ENCODE data around the gene ATP9A.
"Not testable (repeated sequence)": the region's sequence is repeated elsewhere in the genome, so short reads cannot be mapped to it uniquely, and the experiment has no call there.

ATP9A gene

GRCh38 chr20:51647674-51648570, 120.3 kb downstream of the ATP9A start:
- Histone ChIP-seq H3K79me2 (ENCODE audit: control insufficient read depth, low read length) (no peaks in the 10 kb centered on the region), H3K27me3 (ENCODE audit: control insufficient read depth, low read length) (peaks cover 8% of the 10 kb centered on the region), H3K9me2 (replicated peaks; ENCODE audit: control insufficient read depth, low read length) (no peaks in the 10 kb centered on the region), H4K20me1 (ENCODE audit: control insufficient read depth, insufficient read depth, low read depth, low read length) (no peaks in the 10 kb centered on the region), H3K27ac (ENCODE audit: low read depth, low read length) (no peak overlapping the region), H3K4me2 (ENCODE audit: low read length) (no peak overlapping the region), H3K9me3 (ENCODE audit: control insufficient read depth, insufficient read depth, low read length) (no peaks in the 10 kb centered on the region), H3K4me1 (ENCODE audit: control insufficient read depth, low read length) (peaks cover 27% of the 10 kb centered on the region), H3K36me3 (ENCODE audit: control insufficient read depth, low read length) (no peaks in the 10 kb centered on the region), H3K4me3 (ENCODE audit: low read length) (no peak overlapping the region), H3F3A (ENCODE audit: control insufficient read depth, insufficient read depth) (no peaks in the 10 kb centered on the region)
- TF ChIP-seq, protein P1, sequence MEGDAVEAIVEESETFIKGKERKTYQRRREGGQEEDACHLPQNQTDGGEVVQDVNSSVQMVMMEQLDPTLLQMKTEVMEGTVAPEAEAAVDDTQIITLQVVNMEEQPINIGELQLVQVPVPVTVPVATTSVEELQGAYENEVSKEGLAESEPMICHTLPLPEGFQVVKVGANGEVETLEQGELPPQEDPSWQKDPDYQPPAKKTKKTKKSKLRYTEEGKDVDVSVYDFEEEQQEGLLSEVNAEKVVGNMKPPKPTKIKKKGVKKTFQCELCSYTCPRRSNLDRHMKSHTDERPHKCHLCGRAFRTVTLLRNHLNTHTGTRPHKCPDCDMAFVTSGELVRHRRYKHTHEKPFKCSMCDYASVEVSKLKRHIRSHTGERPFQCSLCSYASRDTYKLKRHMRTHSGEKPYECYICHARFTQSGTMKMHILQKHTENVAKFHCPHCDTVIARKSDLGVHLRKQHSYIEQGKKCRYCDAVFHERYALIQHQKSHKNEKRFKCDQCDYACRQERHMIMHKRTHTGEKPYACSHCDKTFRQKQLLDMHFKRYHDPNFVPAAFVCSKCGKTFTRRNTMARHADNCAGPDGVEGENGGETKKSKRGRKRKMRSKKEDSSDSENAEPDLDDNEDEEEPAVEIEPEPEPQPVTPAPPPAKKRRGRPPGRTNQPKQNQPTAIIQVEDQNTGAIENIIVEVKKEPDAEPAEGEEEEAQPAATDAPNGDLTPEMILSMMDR (IDR thresholded peaks at IDR 0.05; ENCODE audit: low read depth, low read length, poor library complexity, severe bottlenecking): no peak

- not testable (repeated sequence) for H3K4me3 ChIP-seq (ENCODE audit: low read length); H3K9me3 ChIP-seq (ENCODE audit: control insufficient read depth, insufficient read depth, low read length); H4K20me1 ChIP-seq (ENCODE audit: control insufficient read depth, insufficient read depth, low read depth, low read length); H3K9me2 ChIP-seq (replicated peaks; ENCODE audit: control insufficient read depth, low read length); H3K79me2 ChIP-seq (ENCODE audit: control insufficient read depth, low read length); H3F3A ChIP-seq (ENCODE audit: control insufficient read depth, insufficient read depth); H3K36me3 ChIP-seq (ENCODE audit: control insufficient read depth, low read length); H3K4me1 ChIP-seq (ENCODE audit: control insufficient read depth, low read length); H3K4me2 ChIP-seq (ENCODE audit: low read length); H3K27me3 ChIP-seq (ENCODE audit: control insufficient read depth, low read length); H3K27ac ChIP-seq (ENCODE audit: low read depth, low read length)
Measured at GRCh38 chr20:51643810-51644209, 124.4 kb downstream of the ATP9A start.

GRCh38 chr20:51643390-51643789, 124.8 kb downstream of the ATP9A start:
- Histone ChIP-seq H3K4me2 (ENCODE audit: low read length) (no peak overlapping the region), H3F3A (ENCODE audit: control insufficient read depth, insufficient read depth) (no peaks in the 10 kb centered on the region), H3K36me3 (ENCODE audit: control insufficient read depth, low read length) (no peaks in the 10 kb centered on the region), H3K9me2 (replicated peaks; ENCODE audit: control insufficient read depth, low read length) (no peaks in the 10 kb centered on the region), H3K27ac (ENCODE audit: low read depth, low read length) (no peak overlapping the region), H3K9me3 (ENCODE audit: control insufficient read depth, insufficient read depth, low read length) (no peaks in the 10 kb centered on the region), H3K79me2 (ENCODE audit: control insufficient read depth, low read length) (no peaks in the 10 kb centered on the region), H4K20me1 (ENCODE audit: control insufficient read depth, insufficient read depth, low read depth, low read length) (no peaks in the 10 kb centered on the region), H3K4me1 (ENCODE audit: control insufficient read depth, low read length) (no peaks in the 10 kb centered on the region), H3K27me3 (ENCODE audit: control insufficient read depth, low read length) (peaks cover 2% of the 10 kb centered on the region), H3K4me3 (ENCODE audit: low read length) (no peak overlapping the region)
- TF ChIP-seq EZH2phosphoT487 (IDR thresholded peaks at IDR 0.05; ENCODE audit: borderline replicate concordance, low read length): no peak
- TF ChIP-seq, protein P1 (IDR thresholded peaks at IDR 0.05; ENCODE audit: low read depth, low read length, poor library complexity, severe bottlenecking): no peak

GRCh38 chr20:51641866-51642265, 126.3 kb downstream of the ATP9A start:
- Histone ChIP-seq H3K9me3 (ENCODE audit: control insufficient read depth, insufficient read depth, low read length) (no peaks in the 10 kb centered on the region), H3K27ac (ENCODE audit: low read depth, low read length) (no peak overlapping the region)

More at GRCh38 chr20:51641866-51642265, 126.3 kb downstream of the ATP9A start:
- no peaks in the 10 kb centered on the region for H3K9me2 ChIP-seq (replicated peaks; ENCODE audit: control insufficient read depth, low read length)
- no peak overlapping the region for H3K4me2 ChIP-seq (ENCODE audit: low read length)
- H3F3A ChIP-seq (ENCODE audit: control insufficient read depth, insufficient read depth): no peaks in the 10 kb centered on the region
- no peaks in the 10 kb centered on the region for H3K36me3 ChIP-seq (ENCODE audit: control insufficient read depth, low read length)
- no peak for TF ChIP-seq EZH2phosphoT487 (IDR thresholded peaks at IDR 0.05; ENCODE audit: borderline replicate concordance, low read length)
- TF ChIP-seq, protein P1 (IDR thresholded peaks at IDR 0.05; ENCODE audit: low read depth, low read length, poor library complexity, severe bottlenecking): no peak
- no peaks in the 10 kb centered on the region for H4K20me1 ChIP-seq (ENCODE audit: control insufficient read depth, insufficient read depth, low read depth, low read length)
- no peaks in the 10 kb centered on the region for H3K27me3 ChIP-seq (ENCODE audit: control insufficient read depth, low read length)
- H3K79me2 ChIP-seq (ENCODE audit: control insufficient read depth, low read length): no peaks in the 10 kb centered on the region
- no peaks in the 10 kb centered on the region for H3K4me1 ChIP-seq (ENCODE audit: control insufficient read depth, low read length)
- no peak overlapping the region for H3K4me3 ChIP-seq (ENCODE audit: low read length)

Measured in DOHH2 (cell line).